ENCODE data around the gene PDE1A.
"Not testable (repeated sequence)": the region's sequence is repeated elsewhere in the genome, so short reads cannot be mapped to it uniquely, and the experiment has no call there.

PDE1A gene

DNA sequence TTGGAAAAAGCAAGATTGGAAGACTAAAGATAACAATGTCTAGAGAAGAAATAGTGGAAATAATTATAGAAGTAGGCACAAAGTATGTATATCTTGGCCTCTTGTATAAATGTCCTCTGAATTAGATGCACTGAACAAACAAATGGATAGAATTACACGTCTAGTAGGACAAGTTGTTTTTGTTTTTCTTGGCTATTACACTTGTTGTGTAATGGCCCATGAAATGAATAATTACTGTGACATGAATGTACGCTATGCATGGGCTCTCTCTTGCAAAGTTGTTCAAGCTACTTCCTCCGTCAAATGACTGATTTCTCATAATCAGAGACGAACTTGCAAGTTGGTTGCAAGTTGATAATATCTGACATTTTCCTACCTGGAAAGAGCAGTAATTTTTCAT, 126.2 kb downstream of the PDE1A start:
- TF ChIP-seq, protein P1, sequence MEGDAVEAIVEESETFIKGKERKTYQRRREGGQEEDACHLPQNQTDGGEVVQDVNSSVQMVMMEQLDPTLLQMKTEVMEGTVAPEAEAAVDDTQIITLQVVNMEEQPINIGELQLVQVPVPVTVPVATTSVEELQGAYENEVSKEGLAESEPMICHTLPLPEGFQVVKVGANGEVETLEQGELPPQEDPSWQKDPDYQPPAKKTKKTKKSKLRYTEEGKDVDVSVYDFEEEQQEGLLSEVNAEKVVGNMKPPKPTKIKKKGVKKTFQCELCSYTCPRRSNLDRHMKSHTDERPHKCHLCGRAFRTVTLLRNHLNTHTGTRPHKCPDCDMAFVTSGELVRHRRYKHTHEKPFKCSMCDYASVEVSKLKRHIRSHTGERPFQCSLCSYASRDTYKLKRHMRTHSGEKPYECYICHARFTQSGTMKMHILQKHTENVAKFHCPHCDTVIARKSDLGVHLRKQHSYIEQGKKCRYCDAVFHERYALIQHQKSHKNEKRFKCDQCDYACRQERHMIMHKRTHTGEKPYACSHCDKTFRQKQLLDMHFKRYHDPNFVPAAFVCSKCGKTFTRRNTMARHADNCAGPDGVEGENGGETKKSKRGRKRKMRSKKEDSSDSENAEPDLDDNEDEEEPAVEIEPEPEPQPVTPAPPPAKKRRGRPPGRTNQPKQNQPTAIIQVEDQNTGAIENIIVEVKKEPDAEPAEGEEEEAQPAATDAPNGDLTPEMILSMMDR (conservative IDR thresholded peaks at IDR 0.05; ENCODE audit: low read depth, low read length): no peak
- no peak overlapping the region for H3K4me3 ChIP-seq (ENCODE audit: low read length)
- no peak for DNase-seq (ENCODE audit: low read depth)

DNA sequence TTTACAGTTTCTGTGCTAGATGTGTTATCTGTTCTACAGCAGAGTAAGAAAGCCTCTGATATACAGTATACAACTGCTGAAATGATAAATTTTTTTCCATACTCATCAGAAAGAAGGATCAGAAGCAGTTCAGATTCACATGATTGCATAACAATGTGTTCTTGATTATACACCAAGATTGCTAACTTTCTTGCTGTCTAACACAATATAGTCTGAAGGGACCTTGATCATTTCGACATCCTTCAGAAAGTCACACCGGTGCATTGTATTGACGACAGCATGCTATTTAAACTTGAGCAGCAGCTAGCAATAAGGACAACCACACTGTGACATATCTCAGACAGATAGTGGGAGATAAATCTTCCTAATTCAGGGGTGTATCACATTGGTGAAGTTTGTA, 127.2 kb downstream of the PDE1A start:
- H3K4me3 ChIP-seq (ENCODE audit: low read length): no peak overlapping the region
- TF ChIP-seq, protein P1 (conservative IDR thresholded peaks at IDR 0.05; ENCODE audit: low read depth, low read length): no peak
- DNase-seq (ENCODE audit: low read depth): no peak

DNA sequence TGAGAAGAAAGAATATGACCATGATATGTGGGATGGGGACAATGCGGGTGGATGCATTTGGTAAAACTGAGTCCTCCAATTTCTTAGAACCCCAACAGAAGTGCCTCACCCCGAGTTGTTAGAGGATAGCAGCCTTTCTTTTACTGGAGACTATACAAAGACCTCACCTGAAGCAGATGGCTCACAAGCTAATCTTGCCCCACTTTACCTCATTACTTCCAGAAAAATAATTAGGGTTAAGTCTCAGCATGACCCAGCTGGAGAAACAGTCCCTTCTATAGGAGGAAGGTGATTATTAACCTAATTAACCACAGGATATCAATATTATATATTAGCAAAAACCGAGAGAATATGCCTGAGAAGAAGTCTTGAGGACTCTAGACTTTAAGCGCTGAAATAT, 128.4 kb downstream of the PDE1A start:
- DNase-seq (ENCODE audit: low read depth): no peak
- no peak overlapping the region for H3K4me3 ChIP-seq (ENCODE audit: low read length)
- TF ChIP-seq, protein P1 (conservative IDR thresholded peaks at IDR 0.05; ENCODE audit: low read depth, low read length): no peak

DNA sequence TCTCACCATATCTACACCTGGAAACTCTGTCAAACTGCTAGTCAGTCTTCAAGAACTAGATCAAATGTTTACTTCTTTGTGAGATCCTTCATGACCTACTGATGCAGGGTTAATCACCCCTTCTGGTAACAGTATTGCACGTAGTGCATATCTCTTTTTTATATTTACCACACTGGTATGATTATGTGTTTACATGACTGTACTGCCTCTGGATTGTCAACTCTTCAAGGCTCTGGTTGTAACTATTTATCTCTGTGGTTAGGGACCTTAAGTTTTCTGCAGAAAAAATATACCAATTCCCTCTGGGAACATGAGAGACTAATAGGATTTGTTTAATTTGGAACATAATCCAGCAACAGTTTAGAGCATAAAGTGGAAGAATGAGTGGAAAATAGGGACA, 135.5 kb downstream of the PDE1A start:
- TF ChIP-seq, protein P1 (conservative IDR thresholded peaks at IDR 0.05; ENCODE audit: low read depth, low read length): no peak
- no peak for DNase-seq (ENCODE audit: low read depth)
- no peak overlapping the region for H3K4me3 ChIP-seq (ENCODE audit: low read length)

DNA sequence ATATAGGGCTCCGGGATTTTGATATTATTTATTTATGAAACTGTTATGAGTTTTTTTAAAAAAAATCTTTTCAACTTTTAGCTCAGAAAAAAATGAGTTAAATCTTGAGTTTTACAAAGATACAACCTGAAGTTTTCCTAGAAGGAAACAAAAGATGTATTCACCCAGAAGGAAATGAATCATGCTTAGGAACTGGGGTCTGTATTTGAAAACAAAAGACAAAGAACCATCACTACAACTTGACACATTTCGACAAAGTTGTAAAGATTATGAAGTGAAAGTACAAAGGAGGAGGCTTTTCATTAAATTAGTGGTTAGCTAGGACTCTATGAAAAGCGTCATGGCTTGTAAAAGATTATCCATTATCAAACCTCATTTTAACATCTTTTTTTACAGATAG, 143.3 kb downstream of the PDE1A start:
- DNase-seq (ENCODE audit: low read depth): no peak
- TF ChIP-seq, protein P1 (conservative IDR thresholded peaks at IDR 0.05; ENCODE audit: low read depth, low read length): no peak

DNA sequence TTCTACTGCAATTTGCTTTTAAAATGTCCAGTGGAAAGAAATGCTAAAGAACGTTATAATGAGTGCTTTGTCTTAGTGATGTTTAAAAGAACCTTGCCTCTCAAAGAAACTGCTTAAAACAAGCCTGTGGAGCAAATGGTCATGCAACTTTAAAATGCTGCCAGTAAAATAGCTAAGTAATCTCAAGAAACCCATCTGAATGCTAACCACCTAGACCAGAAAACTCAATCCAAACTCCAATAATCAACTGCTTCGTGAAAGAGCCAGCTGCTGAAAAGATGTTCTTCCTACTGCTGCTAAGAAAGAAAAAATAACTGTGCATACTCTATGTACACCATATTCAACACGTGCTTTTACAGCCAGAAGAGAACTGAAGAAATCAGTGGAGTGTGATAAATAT, 145.6 kb downstream of the PDE1A start:
- TF ChIP-seq, protein P1 (conservative IDR thresholded peaks at IDR 0.05; ENCODE audit: low read depth, low read length): no peak
- H3K4me3 ChIP-seq (ENCODE audit: low read length): no peak overlapping the region
- DNase-seq (ENCODE audit: low read depth): no peak

More for the DNA sequence above, 143.3 kb downstream of the PDE1A start:
- no peak overlapping the region for H3K4me3 ChIP-seq (ENCODE audit: low read length)

DNA sequence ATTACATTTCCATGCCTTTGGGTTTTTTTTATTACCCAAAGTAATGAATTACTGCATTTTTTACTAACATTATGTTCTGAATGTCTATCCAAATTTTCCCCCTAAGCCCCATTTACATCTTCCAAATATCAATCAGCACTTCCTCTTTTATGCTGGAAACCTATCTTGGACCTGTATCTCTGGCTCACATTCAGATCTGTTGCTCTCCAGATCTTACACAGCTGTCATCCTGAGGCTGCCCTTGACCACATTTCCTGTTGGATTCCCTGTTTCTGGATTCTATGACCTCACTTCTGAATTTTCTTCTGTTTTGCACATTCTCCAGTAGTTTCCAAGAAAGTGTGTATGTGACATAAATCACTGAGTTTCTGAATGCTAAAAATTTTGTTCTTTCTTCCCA, 146.7 kb downstream of the PDE1A start:
- H3K4me3 ChIP-seq (ENCODE audit: low read length): no peak overlapping the region
- TF ChIP-seq, protein P1 (conservative IDR thresholded peaks at IDR 0.05; ENCODE audit: low read depth, low read length): no peak
- DNase-seq (ENCODE audit: low read depth): no peak

DNA sequence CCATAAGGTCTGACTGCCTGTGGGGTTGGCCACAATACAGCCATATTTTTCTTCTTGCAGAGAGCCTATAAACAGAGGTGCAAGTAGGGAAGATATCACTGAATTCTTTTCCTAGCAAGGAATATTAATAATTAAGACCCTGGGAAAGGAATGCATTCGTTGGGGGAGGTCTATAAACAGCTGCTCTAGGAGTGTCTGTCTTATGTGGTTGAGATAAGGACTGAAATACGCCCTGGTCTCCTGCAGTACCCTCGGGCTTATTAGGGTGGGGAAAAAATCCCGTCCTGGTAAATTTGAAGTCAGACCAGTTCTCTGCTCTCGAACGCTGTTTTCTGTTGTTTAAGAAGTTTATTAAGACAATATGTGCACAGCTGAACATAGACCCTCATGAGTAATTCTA, 150.2 kb downstream of the PDE1A start:
- H3K4me3 ChIP-seq (ENCODE audit: low read length); DNase-seq (ENCODE audit: low read depth): not testable (repeated sequence)
